ENCODE results near the gene AHI1.

DNA sequence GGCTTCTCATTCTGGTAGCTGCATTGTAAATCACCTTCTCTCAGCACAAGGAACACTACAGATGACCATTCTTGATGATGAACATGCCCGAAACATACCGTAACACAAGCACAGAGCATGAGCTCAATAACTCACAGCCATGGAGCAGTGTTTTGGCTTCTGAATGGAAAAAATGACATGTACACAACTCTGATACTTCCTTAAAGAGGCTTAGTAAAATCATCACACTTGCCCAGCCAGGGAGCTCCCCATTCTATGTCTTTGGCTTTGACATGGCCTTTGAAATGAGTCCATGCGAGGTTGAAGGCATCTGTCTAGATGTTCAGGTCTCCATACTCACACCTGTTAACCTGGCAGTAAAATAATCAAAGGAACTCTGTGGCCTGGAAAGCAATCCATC lies 228.8 kb downstream of the AHI1 start:
- TF ChIP-seq, protein P1, sequence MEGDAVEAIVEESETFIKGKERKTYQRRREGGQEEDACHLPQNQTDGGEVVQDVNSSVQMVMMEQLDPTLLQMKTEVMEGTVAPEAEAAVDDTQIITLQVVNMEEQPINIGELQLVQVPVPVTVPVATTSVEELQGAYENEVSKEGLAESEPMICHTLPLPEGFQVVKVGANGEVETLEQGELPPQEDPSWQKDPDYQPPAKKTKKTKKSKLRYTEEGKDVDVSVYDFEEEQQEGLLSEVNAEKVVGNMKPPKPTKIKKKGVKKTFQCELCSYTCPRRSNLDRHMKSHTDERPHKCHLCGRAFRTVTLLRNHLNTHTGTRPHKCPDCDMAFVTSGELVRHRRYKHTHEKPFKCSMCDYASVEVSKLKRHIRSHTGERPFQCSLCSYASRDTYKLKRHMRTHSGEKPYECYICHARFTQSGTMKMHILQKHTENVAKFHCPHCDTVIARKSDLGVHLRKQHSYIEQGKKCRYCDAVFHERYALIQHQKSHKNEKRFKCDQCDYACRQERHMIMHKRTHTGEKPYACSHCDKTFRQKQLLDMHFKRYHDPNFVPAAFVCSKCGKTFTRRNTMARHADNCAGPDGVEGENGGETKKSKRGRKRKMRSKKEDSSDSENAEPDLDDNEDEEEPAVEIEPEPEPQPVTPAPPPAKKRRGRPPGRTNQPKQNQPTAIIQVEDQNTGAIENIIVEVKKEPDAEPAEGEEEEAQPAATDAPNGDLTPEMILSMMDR (optimal IDR thresholded peaks at IDR 0.05 in 1 of 3, IDR thresholded peaks at IDR 0.05 in 1 of 3, conservative IDR thresholded peaks at IDR 0.05 in 1 of 3; ENCODE audit: extremely low read depth in 1 of 3, insufficient read depth in 2 of 3, low read length in 3 of 3) = no peak
- TF ChIP-seq EZH2 (IDR thresholded peaks at IDR 0.05; ENCODE audit: low read length) = no peak

Data from keratinocyte (primary cell).